Breast epithelium (tissue), 3 donors: Measurements from ENCODE around the gene IMPA2.

ENCODE experiments used
- POLR2A ChIP-seq: fragments of 450-650 bp; IDR thresholded peaks from one replicate; pipeline ENCODE4 v1.6.1; 2016; ENCODE audit warnings: antibody characterized with exemption, mild to moderate bottlenecking, moderate library complexity
- POLR2AphosphoS5 ChIP-seq, 3 donors: sonication (generic); formaldehyde crosslinking; IDR thresholded peaks; one replicate each; pipeline ENCODE4 v1.6.1; 2017; ENCODE audit warnings: antibody characterized with exemption in 3 of 3
- TF ChIP-seq, protein P1 (sequence below), 3 donors: fragments of 450-650 bp; IDR thresholded peaks; one replicate each; pipeline ENCODE4 v1.5.1; 2016 to 2017; ENCODE audit warnings: antibody characterized with exemption in 3 of 3, mild to moderate bottlenecking in 3 of 3, moderate library complexity in 3 of 3

DNA sequence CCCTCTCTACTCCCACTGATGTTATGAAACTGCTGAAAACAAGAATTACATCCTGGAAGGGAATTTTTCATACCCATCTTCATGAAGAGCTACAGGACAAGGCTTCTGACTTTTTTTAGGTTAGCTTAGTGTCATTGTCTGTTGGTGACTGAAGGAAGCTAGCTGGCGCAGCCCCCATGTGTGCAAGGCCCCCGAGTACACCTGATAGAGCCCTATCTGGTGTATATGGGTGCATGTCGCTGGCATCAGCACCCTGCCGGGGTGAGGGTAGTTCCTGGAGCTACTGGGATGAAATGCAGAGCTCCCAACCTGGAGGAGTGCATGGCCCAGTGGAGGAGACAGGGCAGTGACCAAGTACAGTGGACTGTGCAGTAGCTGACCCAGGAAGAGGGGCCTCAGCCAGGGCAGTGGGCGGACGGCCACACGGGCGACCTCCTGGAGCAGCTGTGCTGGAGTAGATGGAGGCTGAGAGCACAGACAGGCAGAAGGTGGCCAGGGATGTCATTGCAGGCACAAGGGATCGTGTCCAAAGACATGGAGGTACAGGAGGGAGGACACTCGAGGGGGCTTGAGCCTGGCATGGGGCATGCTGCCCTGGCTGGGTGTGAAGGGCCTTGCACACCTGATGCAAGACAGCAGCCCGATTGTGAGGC lies 12.1 kb downstream of the IMPA2 start:
- TF ChIP-seq, protein P1, sequence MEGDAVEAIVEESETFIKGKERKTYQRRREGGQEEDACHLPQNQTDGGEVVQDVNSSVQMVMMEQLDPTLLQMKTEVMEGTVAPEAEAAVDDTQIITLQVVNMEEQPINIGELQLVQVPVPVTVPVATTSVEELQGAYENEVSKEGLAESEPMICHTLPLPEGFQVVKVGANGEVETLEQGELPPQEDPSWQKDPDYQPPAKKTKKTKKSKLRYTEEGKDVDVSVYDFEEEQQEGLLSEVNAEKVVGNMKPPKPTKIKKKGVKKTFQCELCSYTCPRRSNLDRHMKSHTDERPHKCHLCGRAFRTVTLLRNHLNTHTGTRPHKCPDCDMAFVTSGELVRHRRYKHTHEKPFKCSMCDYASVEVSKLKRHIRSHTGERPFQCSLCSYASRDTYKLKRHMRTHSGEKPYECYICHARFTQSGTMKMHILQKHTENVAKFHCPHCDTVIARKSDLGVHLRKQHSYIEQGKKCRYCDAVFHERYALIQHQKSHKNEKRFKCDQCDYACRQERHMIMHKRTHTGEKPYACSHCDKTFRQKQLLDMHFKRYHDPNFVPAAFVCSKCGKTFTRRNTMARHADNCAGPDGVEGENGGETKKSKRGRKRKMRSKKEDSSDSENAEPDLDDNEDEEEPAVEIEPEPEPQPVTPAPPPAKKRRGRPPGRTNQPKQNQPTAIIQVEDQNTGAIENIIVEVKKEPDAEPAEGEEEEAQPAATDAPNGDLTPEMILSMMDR (IDR thresholded peaks at IDR 0.05) = no peak
- TF ChIP-seq POLR2AphosphoS5 (IDR thresholded peaks at IDR 0.05) = no peak
- no peak for TF ChIP-seq POLR2A
